Gastrocnemius medialis (tissue), 4 donors: ENCODE data around the gene RETREG1. TPM values are rescaled to one million over a fixed set of nuclear protein-coding genes. Genes with fewer than 3 reads are reported as not detected.

Experiments used
- ATAC-seq, 2 donors: fragments of 150-250 bp; one replicate each; pipeline ENCODE4 v1.9.1; 2016
- DNase-seq, 2 donors: peaks; one replicate each; pipeline ENCODE4 v3.0.0-alpha.2; 2019
- H3K27ac ChIP-seq, 4 donors: fragments of 200-600 bp; sonication (generic); 1 replicate in 1 of 4; 2 replicates in 3 of 4; pipeline ENCODE4 v1.5.1; 2016 to 2018; ENCODE audit warnings: mild to moderate bottlenecking in 2 of 4, moderate library complexity in 1 of 4
- H3K27me3 ChIP-seq, 3 donors: fragments of 200-600 bp; sonication (generic) in 2 of 3; 1 replicate in 1 of 3; 2 replicates in 2 of 3; pipeline versions ENCODE4 v1.5.1 to v1.6.0; 2016 to 2019; ENCODE audit warnings: mild to moderate bottlenecking in 1 of 3, moderate library complexity in 1 of 3
- H3K36me3 ChIP-seq, 2 donors: fragments of 200-600 bp; sonication (generic) in 1 of 2; one replicate each; pipeline ENCODE4 v1.5.1; 2017 to 2018
- H3K4me1 ChIP-seq, 2 donors: fragments of 200-600 bp; sonication (generic) in 1 of 2; one replicate each; pipeline ENCODE4 v1.5.1; 2016 to 2017; ENCODE audit warnings: mild to moderate bottlenecking in 2 of 2
- H3K4me3 ChIP-seq, 4 donors: fragments of 200-600 bp; sonication (generic) in 3 of 4; 1 replicate in 1 of 4; 2 replicates in 3 of 4; pipeline ENCODE4 v1.5.1; 2016 to 2019; ENCODE audit warnings: mild to moderate bottlenecking in 2 of 4
- H3K9me3 ChIP-seq, 3 donors: fragments of 200-600 bp; sonication (generic) in 2 of 3; 1 replicate in 1 of 3; 2 replicates in 2 of 3; pipeline ENCODE4 v1.5.1; 2016 to 2019
- POLR2A ChIP-seq, 2 donors: fragments of 450-650 bp; IDR thresholded peaks; one replicate each; pipeline ENCODE4 v1.6.1; 2017; ENCODE audit warnings: antibody characterized with exemption in 2 of 2, mild to moderate bottlenecking in 2 of 2, moderate library complexity in 2 of 2
- in situ Hi-C, 4 donors: fragments of 200-750 bp; cut with MboI; loops; one replicate each; pipeline versions ENCODE4 v1.15.0 to v1.8.0; 2017; ENCODE audit warnings: low sequenced_read_pairs in 4 of 4
- intact Hi-C: fragments of 100-400 bp; cut with DNase I; formaldehyde crosslinking; loops from one replicate; pipeline ENCODE4 v1.15.1; 2023; ENCODE audit warnings: low total_unique reads
- total RNA-seq, 4 donors: library from RNA; depleted of rRNA; stranded (reverse); fragments of >200 nt; gene quantifications; one replicate each; pipeline versions ENCODE4 v1.1.0 to v1.2.3, GENCODE V29; 2016
- TF ChIP-seq, protein P1 (sequence below), 5 experiments: fragments of 450-650 bp in 3 of 5; fragments of 200-600 bp in 2 of 5; sonication (generic) in 2 of 5; IDR thresholded peaks in 4 of 5; conservative IDR thresholded peaks in 1 of 5; 1 replicate in 4 of 5; 2 replicates in 1 of 5; pipeline ENCODE4 v1.5.1; 2016 to 2019; ENCODE audit warnings: antibody characterized with exemption in 5 of 5, mild to moderate bottlenecking in 3 of 5, moderate library complexity in 3 of 5

RETREG1 gene
- total RNA-seq, 4 donors from 2014 or later = 94.2 to 380 (median 305) TPM

DNA sequence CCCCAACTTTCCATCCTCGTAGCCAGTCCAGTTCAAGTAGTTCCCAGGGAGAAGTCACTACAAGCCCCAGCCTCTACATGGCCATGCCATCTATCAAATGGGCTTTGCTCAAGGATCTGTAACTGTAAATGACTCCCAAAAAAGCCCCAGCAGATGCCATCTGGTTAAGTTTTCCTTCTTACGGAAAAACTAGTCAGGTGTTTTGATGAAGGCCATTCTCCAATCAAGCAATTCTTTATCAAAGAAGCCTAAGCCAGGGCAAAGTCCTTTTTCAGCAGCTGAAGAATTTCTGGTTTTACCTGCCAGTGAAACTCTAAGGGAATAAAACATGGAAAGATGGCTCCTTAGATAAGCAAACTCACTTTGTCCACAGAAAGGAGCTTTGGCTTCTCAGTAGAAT, 129.3 kb downstream of the RETREG1 start:
- peak overlapping the region; percentile 90 to 99 (median 96) for H3K27ac ChIP-seq
- DNase-seq = no peak
- no peak for ATAC-seq
- H3K9me3 ChIP-seq = no peaks in the 10 kb centered on the region
- intact Hi-C loops = loop anchor here (2.0 to 5.0 kb wide), 2 partner anchors 17 to 180 kb away; no protein-coding TSS in a partner anchor
- no peak for TF ChIP-seq POLR2A (IDR thresholded peaks at IDR 0.05)
- TF ChIP-seq, protein P1, sequence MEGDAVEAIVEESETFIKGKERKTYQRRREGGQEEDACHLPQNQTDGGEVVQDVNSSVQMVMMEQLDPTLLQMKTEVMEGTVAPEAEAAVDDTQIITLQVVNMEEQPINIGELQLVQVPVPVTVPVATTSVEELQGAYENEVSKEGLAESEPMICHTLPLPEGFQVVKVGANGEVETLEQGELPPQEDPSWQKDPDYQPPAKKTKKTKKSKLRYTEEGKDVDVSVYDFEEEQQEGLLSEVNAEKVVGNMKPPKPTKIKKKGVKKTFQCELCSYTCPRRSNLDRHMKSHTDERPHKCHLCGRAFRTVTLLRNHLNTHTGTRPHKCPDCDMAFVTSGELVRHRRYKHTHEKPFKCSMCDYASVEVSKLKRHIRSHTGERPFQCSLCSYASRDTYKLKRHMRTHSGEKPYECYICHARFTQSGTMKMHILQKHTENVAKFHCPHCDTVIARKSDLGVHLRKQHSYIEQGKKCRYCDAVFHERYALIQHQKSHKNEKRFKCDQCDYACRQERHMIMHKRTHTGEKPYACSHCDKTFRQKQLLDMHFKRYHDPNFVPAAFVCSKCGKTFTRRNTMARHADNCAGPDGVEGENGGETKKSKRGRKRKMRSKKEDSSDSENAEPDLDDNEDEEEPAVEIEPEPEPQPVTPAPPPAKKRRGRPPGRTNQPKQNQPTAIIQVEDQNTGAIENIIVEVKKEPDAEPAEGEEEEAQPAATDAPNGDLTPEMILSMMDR (IDR thresholded peaks at IDR 0.05 in 4 of 5, conservative IDR thresholded peaks at IDR 0.05 in 1 of 5) = no peak
- peaks cover 0 to 12% of the 10 kb centered on the region in 2 donors for H3K36me3 ChIP-seq
- H3K27me3 ChIP-seq = no peaks in the 10 kb centered on the region
- in situ Hi-C loops = loop anchor here (5.0 to 25.0 kb wide), 3 partner anchors 65 to 300 kb away; no protein-coding TSS in a partner anchor
- peak overlapping the region in 1 of 4 donors; percentile 39 for H3K4me3 ChIP-seq
- H3K4me1 ChIP-seq = peaks cover 74 to 78% of the 10 kb centered on the region in 2 donors

DNA sequence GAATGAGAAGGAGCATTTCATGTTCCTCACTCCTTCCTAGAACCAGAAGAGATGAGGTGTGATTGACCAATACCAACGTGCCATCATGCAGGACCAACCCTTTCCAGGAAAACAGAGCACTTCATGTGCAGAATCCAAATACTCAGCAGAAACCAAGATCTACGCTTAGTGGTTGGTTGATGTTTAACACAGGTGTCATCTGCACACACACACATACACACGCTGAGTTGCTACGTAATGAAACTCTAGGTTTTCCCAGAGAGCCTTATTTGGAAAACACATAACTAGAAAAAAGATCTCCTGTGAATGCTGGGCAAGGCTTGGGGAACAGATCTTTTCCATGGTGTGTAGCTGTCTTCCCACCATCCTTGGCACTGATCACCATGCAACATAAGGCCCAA, 130.1 kb downstream of the RETREG1 start:
- Histone ChIP-seq H3K27me3 (no peaks in the 10 kb centered on the region), H3K4me1 (peaks cover 74 to 79% of the 10 kb centered on the region in 2 donors), H3K9me3 (no peaks in the 10 kb centered on the region), H3K27ac (peak overlapping the region; percentile 90 to 99 (median 96)), H3K4me3 (peak overlapping the region in 1 of 4 donors; percentile 39), H3K36me3 (peaks cover 0 to 17% of the 10 kb centered on the region in 2 donors)
- no peak for DNase-seq
- no peak for ATAC-seq
- TF ChIP-seq, protein P1 (IDR thresholded peaks at IDR 0.05 in 4 of 5, conservative IDR thresholded peaks at IDR 0.05 in 1 of 5) = no peak
- no peak for TF ChIP-seq POLR2A (IDR thresholded peaks at IDR 0.05)
- intact Hi-C loops = loop anchor here (2.0 to 5.0 kb wide), 2 partner anchors 16 to 181 kb away; no protein-coding TSS in a partner anchor
- in situ Hi-C loops = loop anchor here (5.0 to 25.0 kb wide), 3 partner anchors 66 to 301 kb away; no protein-coding TSS in a partner anchor

DNA sequence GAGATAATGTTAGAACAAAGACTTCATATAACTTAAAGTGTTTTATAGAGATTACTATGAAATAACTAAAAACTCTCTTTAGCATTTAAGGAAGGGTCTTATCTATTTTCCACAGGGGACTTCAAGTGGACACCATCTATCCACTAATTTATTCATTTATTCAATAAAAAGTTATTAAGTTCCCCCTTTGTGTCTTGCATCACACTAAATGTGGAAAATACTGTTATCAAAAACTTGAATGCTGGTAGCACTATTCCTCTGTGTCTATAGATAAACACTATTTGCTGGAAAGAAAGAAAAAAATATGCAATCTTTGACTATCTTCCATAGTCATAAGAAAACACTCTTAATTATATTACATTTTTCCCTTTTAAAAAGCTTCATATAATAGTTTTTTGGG, 131.1 kb downstream of the RETREG1 start:
- Histone ChIP-seq H3K36me3 (peaks cover 0 to 28% of the 10 kb centered on the region in 2 donors), H3K27ac (peak overlapping the region; percentile 90 to 99 (median 96)), H3K27me3 (no peaks in the 10 kb centered on the region), H3K4me1 (peaks cover 64 to 85% of the 10 kb centered on the region in 2 donors), H3K4me3 (no peak overlapping the region), H3K9me3 (no peaks in the 10 kb centered on the region)
- in situ Hi-C loops (loop anchor here (5.0 to 25.0 kb wide), 3 partner anchors 67 to 302 kb away; no protein-coding TSS in a partner anchor), intact Hi-C loops (loop anchor here (2.0 to 5.0 kb wide), 2 partner anchors 15 to 182 kb away; no protein-coding TSS in a partner anchor)
- DNase-seq (no peak), ATAC-seq (no peak)
- no peak for TF ChIP-seq POLR2A (IDR thresholded peaks at IDR 0.05)
- TF ChIP-seq, protein P1 (IDR thresholded peaks at IDR 0.05 in 4 of 5, conservative IDR thresholded peaks at IDR 0.05 in 1 of 5) = no peak

DNA sequence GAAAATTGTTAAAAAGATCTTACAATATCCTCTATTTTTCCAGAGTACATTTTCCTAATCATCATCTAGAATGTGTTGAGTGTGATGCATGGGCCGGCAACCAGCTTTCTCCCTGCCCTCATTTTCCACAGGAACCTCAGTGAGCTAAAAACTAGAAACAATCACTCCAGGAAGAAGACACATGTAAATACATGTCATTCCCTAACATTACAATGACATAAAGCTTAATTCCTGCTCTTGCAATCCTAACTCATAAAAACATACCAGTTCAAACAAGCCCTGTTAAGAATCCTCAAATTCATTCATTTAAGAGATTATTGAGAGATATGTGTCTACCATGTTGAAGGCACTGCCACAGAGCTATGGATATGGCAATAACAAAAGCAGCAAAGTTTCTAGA, 132.7 kb downstream of the RETREG1 start:
- in situ Hi-C loops = loop anchor here in 2 of 4 donors (10.0 to 25.0 kb wide), 2 partner anchors 71 to 303 kb away; no protein-coding TSS in a partner anchor
- Histone ChIP-seq H3K27ac (peak overlapping the region; percentile 13 to 97 (median 92)), H3K36me3 (peaks cover 0 to 43% of the 10 kb centered on the region in 2 donors), H3K4me3 (no peak overlapping the region), H3K9me3 (no peaks in the 10 kb centered on the region), H3K4me1 (peaks cover 52 to 77% of the 10 kb centered on the region in 2 donors), H3K27me3 (no peaks in the 10 kb centered on the region)
- TF ChIP-seq, protein P1 (IDR thresholded peaks at IDR 0.05 in 4 of 5, conservative IDR thresholded peaks at IDR 0.05 in 1 of 5) = no peak
- no peak for TF ChIP-seq POLR2A (IDR thresholded peaks at IDR 0.05)
- intact Hi-C loops = no loop called here
- ATAC-seq (no peak), DNase-seq (no peak)
